IPS-11a (cell line): ENCODE data around the gene PEX19.
"Not testable (repeated sequence)": the region's sequence is repeated elsewhere in the genome, so short reads cannot be mapped to it uniquely, and the experiment has no call there.

Experiments used
- H3K4me3 ChIP-seq: one replicate; pipeline ENCODE4 v1.5.1; 2013; ENCODE audit warnings: low read depth, low read length, control low read depth

PEX19 gene

GRCh38 chr1:160284782-160285344 lies at the start of gene PEX19:
PEX19 (minus strand) TSS chr1:160285133; CDS start chr1:160285124, 9 bp downstream.
- H3K4me3 ChIP-seq, result peak within 1 kb of the TSS; percentile 93

- no peak overlapping the region for H3K4me3 ChIP-seq
Observed at GRCh38 chr1:160332516-160332915, 47.6 kb upstream of the PEX19 start.

- no peak overlapping the region for H3K4me3 ChIP-seq
Observed at GRCh38 chr1:160330119-160330518, 45.2 kb upstream of the PEX19 start.

GRCh38 chr1:160328184-160328583 lies 43.3 kb upstream of the PEX19 start:
- H3K4me3 ChIP-seq, result no peak overlapping the region

GRCh38 chr1:160326418-160326817 lies 41.5 kb upstream of the PEX19 start:
- no peak overlapping the region for H3K4me3 ChIP-seq

GRCh38 chr1:160325252-160325651 lies 40.3 kb upstream of the PEX19 start:
- H3K4me3 ChIP-seq, result no peak overlapping the region

- H3K4me3 ChIP-seq, result no peak overlapping the region
Observed at GRCh38 chr1:160322831-160323230, 37.9 kb upstream of the PEX19 start.

- no peak overlapping the region for H3K4me3 ChIP-seq
Observed at GRCh38 chr1:160315359-160315758, 30.4 kb upstream of the PEX19 start.

- no peak overlapping the region for H3K4me3 ChIP-seq
Observed at GRCh38 chr1:160309571-160309970, 24.6 kb upstream of the PEX19 start.

- no peak overlapping the region for H3K4me3 ChIP-seq
Observed at GRCh38 chr1:160309185-160309557, 24.2 kb upstream of the PEX19 start.

- no peak overlapping the region for H3K4me3 ChIP-seq
Observed at GRCh38 chr1:160308451-160309184, 23.7 kb upstream of the PEX19 start.

GRCh38 chr1:160307118-160307791 lies 22.3 kb upstream of the PEX19 start:
- H3K4me3 ChIP-seq, result no peak overlapping the region

- no peak overlapping the region for H3K4me3 ChIP-seq
Observed at GRCh38 chr1:160300173-160300572, 15.2 kb upstream of the PEX19 start.

GRCh38 chr1:160296036-160296435 lies 11.1 kb upstream of the PEX19 start:
- no peak overlapping the region for H3K4me3 ChIP-seq

GRCh38 chr1:160293020-160293968 lies 8.4 kb upstream of the PEX19 start:
- no peak overlapping the region for H3K4me3 ChIP-seq

- H3K4me3 ChIP-seq, result no peak overlapping the region
Observed at GRCh38 chr1:160291248-160292220, 6.6 kb upstream of the PEX19 start.

GRCh38 chr1:160287769-160288168 lies 2.8 kb upstream of the PEX19 start:
- not testable (repeated sequence) for H3K4me3 ChIP-seq

GRCh38 chr1:160285506-160285905 lies 573 bp upstream of the PEX19 start:
- H3K4me3 ChIP-seq, result peak overlapping the region; percentile 93

- peak overlapping the region; percentile 93 for H3K4me3 ChIP-seq
Observed at GRCh38 chr1:160284220-160284781, 632 bp downstream of the PEX19 start.

GRCh38 chr1:160282807-160283206 lies 2.1 kb downstream of the PEX19 start:
- no peak overlapping the region for H3K4me3 ChIP-seq
